Mucosa of rectum (tissue), 2 donors: ENCODE measurements around the gene RNF32.
A peak's percentile ranks its signal among the peaks of the same experiment; 100 is the strongest.
"Not testable (repeated sequence)": the region's sequence is repeated elsewhere in the genome, so short reads cannot be mapped to it uniquely, and the experiment has no call there.

ENCODE experiments used
- H3K27ac ChIP-seq, 2 donors: one replicate each; pipeline ENCODE4 v1.7.0; 2013; ENCODE audit warnings: inconsistent platforms in 2 of 2, low read depth in 2 of 2, low read length in 2 of 2
- H3K27me3 ChIP-seq, 2 donors: one replicate each; pipeline ENCODE4 v1.7.0; 2013; ENCODE audit warnings: low read length in 2 of 2; ENCODE audit not compliant: control insufficient read depth in 2 of 2, insufficient read depth in 2 of 2
- H3K36me3 ChIP-seq, 2 donors: one replicate each; pipeline ENCODE4 v1.7.0; 2013; ENCODE audit warnings: low read length in 2 of 2; ENCODE audit not compliant: control insufficient read depth in 2 of 2, insufficient read depth in 2 of 2
- H3K4me1 ChIP-seq, 2 donors: one replicate each; pipeline ENCODE4 v1.7.0; 2013; ENCODE audit warnings: low read length in 2 of 2, mild to moderate bottlenecking in 1 of 2; ENCODE audit not compliant: control insufficient read depth in 2 of 2, insufficient read depth in 2 of 2
- H3K4me3 ChIP-seq, 2 donors: one replicate each; pipeline ENCODE4 v1.7.0; 2013; ENCODE audit warnings: low read length in 2 of 2
- H3K9ac ChIP-seq, 2 donors: one replicate each; pipeline ENCODE4 v1.7.0; 2013; ENCODE audit warnings: low read length in 2 of 2, low read depth in 1 of 2, mild to moderate bottlenecking in 1 of 2
- H3K9me3 ChIP-seq, 2 donors: one replicate each; pipeline ENCODE4 v1.7.0; 2013; ENCODE audit warnings: low read length in 2 of 2; ENCODE audit not compliant: control insufficient read depth in 2 of 2
- donor health status: healthy.
- donor health status: Normal muscosa, but diverticular disease.

RNF32 gene

DNA sequence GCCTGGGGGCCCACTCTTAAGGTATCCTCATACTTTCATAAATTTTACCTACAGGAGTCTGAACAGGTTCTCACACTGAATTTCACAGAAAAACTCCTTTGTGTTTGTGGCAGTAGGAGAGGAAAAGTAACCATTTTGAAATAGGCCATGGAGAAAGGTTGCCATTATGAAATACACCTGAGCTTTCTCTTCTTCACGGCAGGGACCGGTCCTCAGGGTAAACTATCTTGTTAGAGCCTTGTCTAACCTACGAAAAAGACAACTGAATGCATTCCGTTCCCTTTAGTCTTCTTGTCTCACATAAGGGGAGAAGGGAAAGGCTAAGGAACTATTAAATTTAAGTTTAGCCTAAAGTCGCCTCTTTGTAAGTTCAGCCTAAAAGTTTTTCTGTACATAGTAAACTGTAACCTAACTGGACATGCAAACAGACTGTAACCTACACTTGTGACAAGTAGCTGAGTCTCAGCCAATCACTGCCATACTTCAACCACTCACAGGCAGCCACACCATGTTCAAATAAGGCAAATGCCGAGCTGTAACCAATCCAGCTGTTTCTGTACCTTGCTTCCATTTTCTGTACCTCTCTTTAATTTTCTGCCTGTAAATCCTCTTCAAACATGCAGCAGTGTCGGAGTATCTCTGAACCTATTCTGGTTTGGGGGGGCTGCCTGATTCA is 14.2 kb upstream of the RNF32 start:
- Histone ChIP-seq H3K27ac (no peak overlapping the region), H3K36me3 (no peaks in the 10 kb centered on the region), H3K9ac (no peak overlapping the region)

DNA sequence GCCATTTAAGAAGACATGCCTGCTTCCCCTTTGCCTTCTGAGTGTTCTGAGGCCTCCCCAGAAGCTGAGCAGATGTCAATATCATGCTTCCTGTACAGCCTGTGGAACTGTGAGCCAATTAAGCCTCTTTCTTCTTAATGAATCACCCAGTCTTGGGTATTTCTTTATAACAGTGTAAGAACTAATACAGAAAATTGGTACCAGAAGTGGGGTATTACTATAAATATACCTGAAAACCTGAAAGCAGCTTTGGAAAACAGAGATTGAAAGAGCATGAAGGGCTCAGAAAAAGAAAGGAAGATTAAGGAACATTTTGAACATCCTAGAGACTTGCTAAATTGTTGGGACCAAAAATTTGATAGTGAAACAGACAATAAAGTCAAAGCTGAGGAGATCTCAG is 12.0 kb upstream of the RNF32 start:
- Histone ChIP-seq H3K4me3 (no peak overlapping the region), H3K9ac (no peak overlapping the region), H3K36me3 (no peaks in the 10 kb centered on the region), H3K9me3 (peaks cover 2% of the 10 kb centered on the region in 2 donors), H3K4me1 (no peaks in the 10 kb centered on the region), H3K27me3 (no peaks in the 10 kb centered on the region), H3K27ac (no peak overlapping the region)

More for the DNA sequence above, 14.2 kb upstream of the RNF32 start:
- Histone ChIP-seq H3K9me3 (peaks cover 2% of the 10 kb centered on the region in 2 donors), H3K27me3 (no peaks in the 10 kb centered on the region), H3K4me1 (no peaks in the 10 kb centered on the region), H3K4me3 (no peak overlapping the region)

DNA sequence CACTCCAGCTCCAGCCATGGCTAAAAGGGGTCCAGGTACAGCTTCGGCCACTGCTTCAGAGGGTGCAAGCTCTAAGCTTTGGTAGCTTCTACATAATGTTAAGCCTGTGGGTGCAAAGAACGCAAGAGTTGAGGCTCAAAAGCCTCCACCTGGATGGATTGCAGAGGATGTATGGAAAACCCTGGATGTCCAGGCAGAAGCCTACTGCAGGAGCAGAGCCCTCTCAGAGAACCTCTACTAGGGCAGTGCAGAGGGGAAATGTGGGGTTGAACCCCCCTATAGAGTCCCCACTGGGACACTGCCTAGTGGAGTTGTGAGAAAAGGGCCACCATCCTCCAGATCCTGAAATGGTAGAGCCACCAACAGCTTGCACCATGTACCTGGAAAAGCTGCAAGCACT is 10.7 kb upstream of the RNF32 start:
- H3K4me1 ChIP-seq, result no peaks in the 10 kb centered on the region
- no peak overlapping the region for H3K27ac ChIP-seq
- peaks cover 2% of the 10 kb centered on the region in 2 donors for H3K9me3 ChIP-seq
- H3K9ac ChIP-seq, result no peak overlapping the region
- no peaks in the 10 kb centered on the region for H3K36me3 ChIP-seq
- no peak overlapping the region for H3K4me3 ChIP-seq
- no peaks in the 10 kb centered on the region for H3K27me3 ChIP-seq

DNA sequence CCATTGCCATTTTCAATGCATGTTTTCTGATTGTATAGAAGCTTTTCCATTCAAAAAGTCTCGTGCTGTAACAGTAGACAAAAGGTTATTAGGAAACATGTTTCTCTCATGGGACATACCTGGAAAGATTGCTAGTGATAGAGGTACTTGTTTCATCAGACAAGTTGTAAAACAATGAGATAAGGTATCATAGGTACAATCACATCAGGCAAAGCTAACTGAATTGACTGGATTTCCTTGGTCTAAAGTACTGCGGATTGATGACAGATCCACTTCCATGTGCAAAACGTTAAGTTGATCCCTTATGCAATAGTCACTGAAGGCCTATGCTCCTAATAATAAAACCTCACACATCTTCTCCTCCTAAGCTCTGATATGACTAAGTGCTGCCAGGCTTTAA is 6.5 kb upstream of the RNF32 start:
- Histone ChIP-seq H3K4me3 (no peak overlapping the region), H3K27me3 (no peaks in the 10 kb centered on the region), H3K27ac (no peak overlapping the region), H3K4me1 (no peaks in the 10 kb centered on the region), H3K9ac (no peak overlapping the region), H3K36me3 (no peaks in the 10 kb centered on the region), H3K9me3 (peaks cover 0 to 2% of the 10 kb centered on the region in 2 donors)

DNA sequence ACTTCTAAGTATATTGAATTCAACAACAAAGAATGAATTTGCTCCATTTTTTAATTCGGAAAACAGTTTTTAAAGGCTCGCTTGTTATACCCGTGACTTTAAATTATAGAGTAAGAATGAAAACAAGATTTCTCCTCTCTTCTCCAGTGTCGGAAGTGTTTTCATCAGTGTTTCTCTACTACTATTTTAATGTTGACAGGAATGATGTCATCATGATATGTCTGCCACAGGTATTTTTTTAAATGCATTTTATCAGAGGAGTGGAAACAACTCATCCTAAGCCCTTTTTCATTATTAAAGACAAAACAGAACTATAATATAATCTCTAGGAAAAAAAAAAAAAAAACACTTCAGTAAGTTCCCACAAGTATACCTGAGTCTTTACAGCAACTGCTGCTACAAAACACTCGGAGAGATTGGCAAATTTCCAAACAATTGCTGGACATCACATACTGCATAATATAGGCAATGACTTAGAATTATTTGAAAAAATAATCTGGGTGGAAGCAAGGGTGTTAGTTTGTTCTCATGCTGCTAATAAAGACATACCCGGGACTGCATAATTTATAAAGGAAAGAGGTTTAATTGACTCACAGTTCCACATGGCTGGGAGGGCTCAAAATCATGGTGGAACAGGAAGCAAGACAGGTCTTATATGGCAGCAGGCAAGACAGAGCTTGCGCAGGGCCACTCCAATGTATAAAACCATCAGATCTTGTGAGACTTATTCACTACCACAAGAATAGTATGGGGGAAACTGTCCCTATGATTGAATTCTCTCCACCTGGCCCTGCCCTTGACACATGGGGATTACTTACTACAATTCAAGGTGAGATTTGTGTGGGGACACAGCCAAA is 4.8 kb upstream of the RNF32 start:
- Histone ChIP-seq H3K27me3 (no peaks in the 10 kb centered on the region), H3K9ac (no peak overlapping the region), H3K4me3 (no peak overlapping the region), H3K27ac (no peak overlapping the region), H3K9me3 (no peaks in the 10 kb centered on the region), H3K4me1 (peaks cover 7% of the 10 kb centered on the region in 2 donors), H3K36me3 (no peaks in the 10 kb centered on the region)

DNA sequence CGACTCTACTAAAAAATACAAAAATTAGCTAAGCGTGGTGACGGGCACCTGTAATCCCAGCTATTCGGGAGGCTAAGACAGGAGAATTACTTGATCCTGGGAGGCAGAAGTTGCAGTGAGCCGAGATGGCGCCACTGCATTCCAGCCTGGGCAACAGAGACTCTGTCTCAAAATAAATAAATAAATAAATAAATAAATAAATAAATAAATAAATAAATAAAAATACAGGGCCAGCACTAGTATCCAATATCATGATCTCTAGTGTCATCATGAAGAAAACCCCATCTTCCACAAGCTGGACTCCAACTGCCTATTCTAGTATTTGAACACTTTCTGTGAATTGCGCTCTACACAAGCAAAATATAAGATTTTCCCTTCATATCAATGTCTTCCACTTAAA is 3.5 kb upstream of the RNF32 start:
- not testable (repeated sequence) for H3K27me3 ChIP-seq, H3K36me3 ChIP-seq, H3K9ac ChIP-seq, H3K4me3 ChIP-seq, H3K27ac ChIP-seq, H3K9me3 ChIP-seq
- peaks cover 7 to 11% of the 10 kb centered on the region in 2 donors for H3K4me1 ChIP-seq

DNA sequence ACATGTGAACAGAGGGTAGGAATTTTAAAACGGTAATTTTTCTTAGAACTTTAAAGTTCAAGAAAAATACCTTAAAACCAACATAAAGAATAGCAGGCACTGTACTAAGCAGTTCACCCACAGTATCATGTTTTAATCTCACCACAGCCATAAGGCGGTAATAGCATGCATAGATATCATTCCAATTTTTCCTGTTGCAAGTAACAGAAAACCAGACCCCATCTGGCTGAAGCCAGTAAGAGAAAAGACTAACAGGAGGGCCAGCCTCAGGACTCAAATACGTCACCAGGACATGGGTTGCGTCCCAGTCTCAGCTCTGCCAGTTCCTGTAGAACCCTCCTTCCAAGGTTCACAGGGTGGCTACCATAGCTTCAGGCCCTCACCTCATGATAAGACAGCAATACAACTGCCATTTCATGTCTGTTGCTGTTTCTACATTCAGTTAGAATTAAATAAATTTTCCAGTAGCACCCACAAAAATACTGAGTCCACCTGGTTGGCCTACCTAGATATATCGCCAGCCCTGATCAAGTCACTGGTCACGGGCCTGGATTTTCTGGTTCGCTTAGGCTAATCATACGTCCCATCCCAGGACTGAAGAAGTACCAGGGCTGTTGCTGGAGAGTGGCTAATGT is 2.0 kb upstream of the RNF32 start:
- Histone ChIP-seq H3K4me3 (no peak overlapping the region), H3K4me1 (peaks cover 7 to 11% of the 10 kb centered on the region in 2 donors), H3K36me3 (no peaks in the 10 kb centered on the region), H3K9ac (no peak overlapping the region), H3K27ac (no peak overlapping the region), H3K27me3 (no peaks in the 10 kb centered on the region), H3K9me3 (no peaks in the 10 kb centered on the region)

DNA sequence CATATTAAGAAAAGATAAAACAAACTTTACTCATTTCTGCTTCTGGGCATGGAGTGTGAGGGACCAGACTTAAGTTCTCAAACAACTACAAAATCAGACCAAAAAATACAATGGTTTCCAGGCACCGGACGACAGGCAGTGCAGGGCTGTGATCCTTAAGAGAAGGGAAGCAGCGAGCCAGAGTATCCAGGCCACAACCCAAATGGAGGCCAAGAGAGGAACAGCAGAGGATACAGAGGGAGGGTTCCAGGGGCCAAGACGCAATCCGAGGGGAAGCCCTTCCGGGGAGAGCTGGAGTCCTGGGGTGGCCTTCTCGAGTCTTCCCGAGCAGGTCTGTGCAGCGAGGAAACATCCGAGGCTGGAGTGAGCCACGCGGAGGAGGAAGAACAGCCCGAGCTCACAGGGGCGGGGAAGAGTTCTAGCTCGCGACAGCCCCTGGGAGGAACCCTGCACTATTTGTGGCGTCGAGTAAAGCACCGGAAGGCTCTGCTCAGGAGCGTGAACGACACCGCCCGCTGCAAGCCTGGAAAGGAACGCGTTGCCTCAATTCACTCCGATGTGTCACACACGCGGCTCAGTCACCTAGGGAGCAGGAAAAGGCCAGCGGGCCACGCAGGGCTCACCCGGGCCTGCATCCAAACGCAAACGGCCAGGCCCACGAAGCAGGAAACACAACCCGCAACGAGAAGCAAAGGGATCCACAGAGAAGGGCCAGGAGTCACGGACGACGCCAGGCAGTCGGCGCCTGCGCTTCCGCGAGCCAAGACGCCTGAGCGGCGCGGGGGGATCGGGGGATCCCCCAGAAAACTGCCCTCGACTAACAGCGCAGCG is 933 bp upstream of the RNF32 start:
- peak overlapping the region; percentile 36 to 94 for H3K9ac ChIP-seq
- H3K36me3 ChIP-seq, result no peaks in the 10 kb centered on the region
- H3K27ac ChIP-seq, result peak overlapping the region; percentile 66 to 69
- H3K4me1 ChIP-seq, result peaks cover 7 to 11% of the 10 kb centered on the region in 2 donors
- peak overlapping the region; percentile 88 to 97 for H3K4me3 ChIP-seq
- H3K9me3 ChIP-seq, result no peaks in the 10 kb centered on the region
- H3K27me3 ChIP-seq, result no peaks in the 10 kb centered on the region

DNA sequence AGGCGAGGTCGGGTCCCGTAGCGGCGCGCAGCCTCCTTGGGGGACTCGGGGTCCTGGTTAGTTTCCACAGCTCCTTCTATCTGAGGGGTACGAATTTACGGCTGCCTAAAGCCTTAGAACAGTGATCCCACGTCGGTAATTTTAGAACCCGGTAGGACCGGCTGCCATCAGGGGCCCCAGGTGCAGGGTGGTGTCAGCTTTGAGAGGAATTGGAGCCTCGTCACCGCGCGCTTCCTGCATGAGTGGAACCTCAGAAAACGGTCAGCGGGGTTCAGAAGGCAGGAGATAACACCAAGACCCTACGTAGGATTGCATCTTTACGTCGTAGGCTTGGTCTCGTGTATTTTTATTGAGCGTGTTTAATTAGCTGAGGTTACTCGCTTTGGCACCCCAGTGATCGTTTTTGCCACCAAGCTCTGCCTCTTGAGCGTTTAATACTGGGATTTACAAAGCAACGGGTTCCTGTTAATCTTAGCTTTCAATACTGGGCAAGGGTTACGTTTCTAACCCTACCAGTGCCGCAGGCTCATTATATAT is 443 bp downstream of the RNF32 start:
- peaks cover 7 to 11% of the 10 kb centered on the region in 2 donors for H3K4me1 ChIP-seq
- H3K4me3 ChIP-seq, result peak overlapping the region; percentile 88 to 97
- H3K27ac ChIP-seq, result peak overlapping the region; percentile 78 to 90
- peak overlapping the region; percentile 93 to 94 for H3K9ac ChIP-seq
- H3K27me3 ChIP-seq, result no peaks in the 10 kb centered on the region
- no peaks in the 10 kb centered on the region for H3K36me3 ChIP-seq
- no peaks in the 10 kb centered on the region for H3K9me3 ChIP-seq
